BJ (cell line): ENCODE measurements around the gene CFAP74. TPM values are rescaled to one million over a fixed set of nuclear protein-coding genes. Genes with fewer than 3 reads are reported as not detected.

ENCODE experiments used
- CTCF ChIA-PET: fragments of 350-600 bp; formaldehyde crosslinking; extraction: SDS; loops from one replicate; lab custom pipeline; 2021; ENCODE audit warnings: antibody characterized with exemption, inconsistent platforms; lab: Yijun Ruan, JAX
- POLR2A ChIA-PET: fragments of 300-600 bp; sonication (Branson Sonifier 250); formaldehyde crosslinking; extraction: SDS; loops from one replicate; lab custom pipeline; 2021; ENCODE audit warnings: antibody characterized with exemption; lab: Charles Lee
- DNase-seq: peaks from one replicate; pipeline ENCODE4 v3.0.0-alpha.2; 2011; ENCODE audit warnings: low read depth
- H3K27me3 ChIP-seq: 2 replicates; pipeline ENCODE4 v1.6.0; 2011; ENCODE audit warnings: low read length; ENCODE audit not compliant: control insufficient read depth, insufficient read depth
- H3K36me3 ChIP-seq: 2 replicates; pipeline ENCODE4 v1.5.1; 2011; ENCODE audit warnings: low read length; ENCODE audit not compliant: control insufficient read depth, insufficient read depth
- H3K4me3 ChIP-seq: 2 replicates; pipeline ENCODE4 v1.5.1; 2011; ENCODE audit warnings: low read depth, mild to moderate bottlenecking, control low read depth, low read length
- CTCF ChIP-seq: IDR thresholded peaks from 2 replicates; pipeline ENCODE4 v1.5.1; 2011; ENCODE audit warnings: low read depth, mild to moderate bottlenecking, control low read depth, inconsistent platforms, low read length, moderate library complexity; ENCODE audit not compliant: insufficient read depth
- polyA plus RNA-seq: library from polyadenylated mRNA; depleted of rRNA; stranded (reverse); fragments of >200 nt; gene quantifications from 2 replicates; pipeline ENCODE4 v1.2.3, GENCODE V29; 2011

Gene CFAP74
- polyA plus RNA-seq, 1 experiment, result not detected

GRCh38 chr1:2018217-2019171 is 14.9 kb upstream of the CFAP74 start:
- DNase-seq, result no peak
- ChIA-PET CTCF (interaction anchor here (0.6 to 1.3 kb wide), 2 partner anchors 26 to 54 kb away, joined by 3 to 6 read pairs; no protein-coding TSS in a partner anchor), POLR2A (no interaction called here)
- Histone ChIP-seq H3K36me3 (no peaks in the 10 kb centered on the region), H3K27me3 (peaks cover 31% of the 10 kb centered on the region), H3K4me3 (no peak overlapping the region)
- TF ChIP-seq CTCF, result no peak

GRCh38 chr1:2016123-2016522 is 12.5 kb upstream of the CFAP74 start:
- no peak for DNase-seq
- POLR2A ChIA-PET, result no interaction called here
- peaks cover 29% of the 10 kb centered on the region for H3K27me3 ChIP-seq
- H3K4me3 ChIP-seq, result no peak overlapping the region
- CTCF ChIA-PET, result interaction anchor here (1.4 kb wide), 1 partner anchor 29 kb away, joined by 3 read pairs; no protein-coding TSS in a partner anchor
- TF ChIP-seq CTCF, result no peak
- no peaks in the 10 kb centered on the region for H3K36me3 ChIP-seq

GRCh38 chr1:2014741-2015735 is 11.5 kb upstream of the CFAP74 start:
- no peaks in the 10 kb centered on the region for H3K36me3 ChIP-seq
- no peak for TF ChIP-seq CTCF
- DNase-seq, result no peak
- ChIA-PET POLR2A (no interaction called here), CTCF (interaction anchor here (1.4 kb wide), 1 partner anchor 30 kb away, joined by 3 read pairs; no protein-coding TSS in a partner anchor)
- H3K4me3 ChIP-seq, result no peak overlapping the region
- peaks cover 25% of the 10 kb centered on the region for H3K27me3 ChIP-seq

- Histone ChIP-seq H3K4me3 (no peak overlapping the region), H3K27me3 (peaks cover 23% of the 10 kb centered on the region), H3K36me3 (no peaks in the 10 kb centered on the region)
- ChIA-PET CTCF (no interaction called here), POLR2A (no interaction called here)
- DNase-seq, result no peak
- no peak for TF ChIP-seq CTCF
Observed at GRCh38 chr1:2014181-2014580, 10.6 kb upstream of the CFAP74 start.
